Keratinocyte (primary cell): ENCODE data around the gene RNH1.

ENCODE experiments used
- CTCF ChIP-seq, 3 experiments: IDR thresholded peaks in 1 of 3; conservative IDR thresholded peaks in 1 of 3; optimal IDR thresholded peaks in 1 of 3; 2 replicates in 2 of 3; 3 replicates in 1 of 3; pipeline versions ENCODE3 to v1.5.1; 2011; ENCODE audit warnings: low read length in 3 of 3, mild to moderate bottlenecking in 3 of 3, moderate library complexity in 2 of 3, control low read depth in 1 of 3, inconsistent platforms in 1 of 3; ENCODE audit not compliant: insufficient read depth in 2 of 3; ENCODE audit errors: extremely low read depth in 1 of 3
- EZH2 ChIP-seq: IDR thresholded peaks from one replicate; pipeline ENCODE4 v1.6.1; 2012; ENCODE audit warnings: inconsistent platforms, mild to moderate bottlenecking, low read length, moderate library complexity

DNA sequence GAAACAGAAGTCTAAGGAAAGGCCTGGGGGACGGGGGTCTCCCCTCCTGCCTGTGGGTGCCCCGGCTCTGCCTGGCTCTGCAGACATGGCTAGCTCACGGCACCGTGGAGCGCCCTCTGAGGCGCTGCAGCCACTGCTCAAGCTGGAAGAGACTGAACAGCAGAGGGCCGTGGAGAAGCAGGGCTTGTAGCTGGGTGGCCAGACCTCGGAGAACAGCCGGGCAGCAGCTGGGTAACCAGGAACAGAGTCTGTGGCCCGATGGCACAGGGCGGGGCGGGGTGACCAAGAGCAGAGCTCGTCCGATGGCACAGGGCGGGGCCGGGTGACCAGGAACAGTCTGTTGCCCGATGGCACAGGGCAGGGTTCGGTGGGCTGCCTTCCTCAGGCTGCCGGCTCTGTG lies 18.1 kb downstream of the RNH1 start:
- TF ChIP-seq CTCF (optimal IDR thresholded peaks at IDR 0.05 in 1 of 3, IDR thresholded peaks at IDR 0.05 in 1 of 3, conservative IDR thresholded peaks at IDR 0.05 in 1 of 3; ENCODE audit: extremely low read depth in 1 of 3, insufficient read depth in 2 of 3, low read length in 3 of 3): no peak
- TF ChIP-seq EZH2: no peak
